ENCODE results near the gene PLEKHG2. TPM values are rescaled to one million over a fixed set of nuclear protein-coding genes. Genes with fewer than 3 reads are reported as not detected.

The PLEKHG2 gene
- total and polyA plus RNA-seq, 7 experiments from 2014 or later: 2.6 to 205 (median 21.7) TPM

Small RNA genes lying within 50 kb of the gene (microRNA-seq; reads per million reads assigned to microRNA genes)
- not detected for gene MIR4530 (ENCODE audit: borderline microRNAs expressed)

Other genes with a start within 250 kb of the PLEKHG2 start
- gene NCCRP1, start 215.7 kb upstream of the PLEKHG2 start, total RNA-seq: not detected
- gene NCCRP1, start 215.7 kb upstream of the PLEKHG2 start, polyA plus RNA-seq: not detected
- gene SYCN, start 208.4 kb upstream of the PLEKHG2 start, total RNA-seq: not detected
- not detected for gene SYCN, start 208.4 kb upstream of the PLEKHG2 start, polyA plus RNA-seq
- not detected for gene IFNL3, start 167.7 kb upstream of the PLEKHG2 start, total RNA-seq
- gene IFNL3, start 167.7 kb upstream of the PLEKHG2 start, polyA plus RNA-seq: not detected
- gene IFNL4, start 163.8 kb upstream of the PLEKHG2 start, total RNA-seq: not detected
- not detected for gene IFNL4, start 163.8 kb upstream of the PLEKHG2 start, polyA plus RNA-seq
- not detected for gene IFNL2, start 144.3 kb upstream of the PLEKHG2 start, total RNA-seq
- gene IFNL2, start 144.3 kb upstream of the PLEKHG2 start, polyA plus RNA-seq: not detected
- gene IFNL1, start 116.3 kb upstream of the PLEKHG2 start, total RNA-seq: not detected
- gene IFNL1, start 116.3 kb upstream of the PLEKHG2 start, polyA plus RNA-seq: not detected
- gene LRFN1, start 91.8 kb upstream of the PLEKHG2 start, total RNA-seq: 10 to 100 TPM in 2 of 5 experiments, 1 to 10 TPM in 3; 4.0 to 11.6 (median 6.0) TPM
- 1 to 10 TPM; 3.9 to 7.1 TPM for gene LRFN1, start 91.8 kb upstream of the PLEKHG2 start, polyA plus RNA-seq
- gene GMFG, start 76.6 kb upstream of the PLEKHG2 start, total RNA-seq: 100 to 1,000 TPM; 345 to 516 (median 429) TPM
- gene GMFG, start 76.6 kb upstream of the PLEKHG2 start, polyA plus RNA-seq: 1,000 to 10,000 TPM; 1,379 to 1,413 TPM
- gene SAMD4B, start 70.2 kb upstream of the PLEKHG2 start, total RNA-seq: 10 to 100 TPM; 52.0 to 84.6 (median 65.6) TPM
- 10 to 100 TPM in 1 of 2 donors, 1 to 10 TPM in 1; 7.3 to 19.7 TPM for gene SAMD4B, start 70.2 kb upstream of the PLEKHG2 start, polyA plus RNA-seq
- gene PAF1, start 21.6 kb upstream of the PLEKHG2 start, total RNA-seq: 100 to 1,000 TPM in 1 of 5 experiments, 10 to 100 TPM in 4; 42.8 to 104 (median 55.5) TPM
- 10 to 100 TPM; 35.8 to 59.7 TPM for gene PAF1, start 21.6 kb upstream of the PLEKHG2 start, polyA plus RNA-seq
- gene MED29, start 21.3 kb upstream of the PLEKHG2 start, total RNA-seq: 10 to 100 TPM; 44.2 to 57.2 (median 49.4) TPM
- 10 to 100 TPM; 57.4 to 61.0 TPM for gene MED29, start 21.3 kb upstream of the PLEKHG2 start, polyA plus RNA-seq
- 1,000 to 10,000 TPM in 1 of 5 experiments, 100 to 1,000 TPM in 3, 10 to 100 TPM in 1; 72.1 to 1,250 (median 187) TPM for gene ZFP36, start 5.8 kb upstream of the PLEKHG2 start, total RNA-seq
- 10 to 100 TPM; 75.5 to 97.1 TPM for gene ZFP36, start 5.8 kb upstream of the PLEKHG2 start, polyA plus RNA-seq
- gene RPS16, start 23.3 kb downstream of the PLEKHG2 start, total RNA-seq: 1,000 to 10,000 TPM; 2,281 to 4,335 (median 4,063) TPM
- 1,000 to 10,000 TPM; 2,448 to 2,618 TPM for gene RPS16, start 23.3 kb downstream of the PLEKHG2 start, polyA plus RNA-seq
- gene SUPT5H, start 32.9 kb downstream of the PLEKHG2 start, total RNA-seq: 100 to 1,000 TPM; 180 to 247 (median 203) TPM
- 100 to 1,000 TPM in 1 of 2 donors, 10 to 100 TPM in 1; 78.7 to 127 TPM for gene SUPT5H, start 32.9 kb downstream of the PLEKHG2 start, polyA plus RNA-seq
- 10 to 100 TPM; 43.5 to 70.0 (median 50.0) TPM for gene TIMM50, start 68.2 kb downstream of the PLEKHG2 start, total RNA-seq
- 10 to 100 TPM; 43.8 to 50.8 TPM for gene TIMM50, start 68.2 kb downstream of the PLEKHG2 start, polyA plus RNA-seq
- under 1 TPM in 2 of 5 experiments, not detected in 3; 0.15 to 0.22 TPM for gene DLL3, start 86.3 kb downstream of the PLEKHG2 start, total RNA-seq
- under 1 TPM; 0.08 to 0.12 TPM for gene DLL3, start 86.3 kb downstream of the PLEKHG2 start, polyA plus RNA-seq
- not detected for gene SELENOV, start 102.5 kb downstream of the PLEKHG2 start, total RNA-seq
- not detected for gene SELENOV, start 102.5 kb downstream of the PLEKHG2 start, polyA plus RNA-seq
- 1 to 10 TPM; 4.4 to 8.5 (median 6.2) TPM for gene EID2B, start 120.2 kb downstream of the PLEKHG2 start, total RNA-seq
- gene EID2B, start 120.2 kb downstream of the PLEKHG2 start, polyA plus RNA-seq: 1 to 10 TPM; 6.3 to 6.4 TPM
- 10 to 100 TPM; 12.2 to 29.1 (median 16.1) TPM for gene EID2, start 127.5 kb downstream of the PLEKHG2 start, total RNA-seq
- gene EID2, start 127.5 kb downstream of the PLEKHG2 start, polyA plus RNA-seq: 10 to 100 TPM; 19.7 to 43.0 TPM
- not detected for gene LGALS13, start 189.9 kb downstream of the PLEKHG2 start, total RNA-seq
- not detected for gene LGALS13, start 189.9 kb downstream of the PLEKHG2 start, polyA plus RNA-seq
- not detected for gene LGALS16, start 243.2 kb downstream of the PLEKHG2 start, total RNA-seq
- not detected for gene LGALS16, start 243.2 kb downstream of the PLEKHG2 start, polyA plus RNA-seq

Data from naive thymus-derived CD4-positive, alpha-beta T cell (primary cell).